ENCODE measurements around the gene AHRR.

DNA sequence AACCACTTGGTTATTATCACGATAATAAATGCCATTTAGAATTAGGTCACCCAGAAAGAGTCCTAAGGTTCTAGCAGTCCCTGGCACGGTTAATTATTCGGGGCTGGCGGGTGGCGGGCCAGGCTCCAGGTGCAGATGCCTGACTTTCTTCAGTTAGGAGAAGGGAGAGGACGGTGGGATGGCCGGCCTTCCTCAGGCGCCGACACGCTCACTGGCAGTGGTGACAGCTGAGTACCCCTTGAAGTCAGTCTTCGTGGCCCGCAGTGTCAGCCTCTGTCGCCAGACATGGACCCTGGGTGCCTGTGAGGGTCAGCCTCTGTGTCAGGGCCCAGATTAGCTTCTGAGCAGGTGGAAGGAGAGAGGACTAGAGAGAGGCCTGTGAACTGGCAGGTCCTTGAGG lies 100.4 kb downstream of the AHRR start:
- TF ChIP-seq, protein P1, sequence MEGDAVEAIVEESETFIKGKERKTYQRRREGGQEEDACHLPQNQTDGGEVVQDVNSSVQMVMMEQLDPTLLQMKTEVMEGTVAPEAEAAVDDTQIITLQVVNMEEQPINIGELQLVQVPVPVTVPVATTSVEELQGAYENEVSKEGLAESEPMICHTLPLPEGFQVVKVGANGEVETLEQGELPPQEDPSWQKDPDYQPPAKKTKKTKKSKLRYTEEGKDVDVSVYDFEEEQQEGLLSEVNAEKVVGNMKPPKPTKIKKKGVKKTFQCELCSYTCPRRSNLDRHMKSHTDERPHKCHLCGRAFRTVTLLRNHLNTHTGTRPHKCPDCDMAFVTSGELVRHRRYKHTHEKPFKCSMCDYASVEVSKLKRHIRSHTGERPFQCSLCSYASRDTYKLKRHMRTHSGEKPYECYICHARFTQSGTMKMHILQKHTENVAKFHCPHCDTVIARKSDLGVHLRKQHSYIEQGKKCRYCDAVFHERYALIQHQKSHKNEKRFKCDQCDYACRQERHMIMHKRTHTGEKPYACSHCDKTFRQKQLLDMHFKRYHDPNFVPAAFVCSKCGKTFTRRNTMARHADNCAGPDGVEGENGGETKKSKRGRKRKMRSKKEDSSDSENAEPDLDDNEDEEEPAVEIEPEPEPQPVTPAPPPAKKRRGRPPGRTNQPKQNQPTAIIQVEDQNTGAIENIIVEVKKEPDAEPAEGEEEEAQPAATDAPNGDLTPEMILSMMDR (conservative IDR thresholded peaks at IDR 0.05; ENCODE audit: low read depth, low read length) = no peak
- TF ChIP-seq EZH2 (IDR thresholded peaks at IDR 0.05; ENCODE audit: low read length, unreplicated experiment) = no peak
